ENCODE data around the gene TXNRD2. TPM values are rescaled to one million over a fixed set of nuclear protein-coding genes. Genes with fewer than 3 reads are reported as not detected.

Gene TXNRD2
- 24.2 and 47.3 TPM in 2 replicates for total RNA-seq

GRCh38 chr22:19941365-19942082, at the start of gene TXNRD2, which contains the start of gene COMT:
Gene TXNRD2 (minus strand): TSS chr22:19941818. CDS start chr22:19941803, 15 bp downstream.
Gene COMT (plus strand): TSS chr22:19941772. CDS start chr22:19962527, 20,755 bp downstream.

GRCh38 chr22:19854778-19855503, 86.7 kb downstream of the TXNRD2 start, which contains the start of the genes GNB1L and RTL10:
Gene GNB1L (minus strand): TSS chr22:19854874. CDS start chr22:19821355, 33,519 bp downstream.
Gene RTL10 (minus strand): TSS chr22:19854874. CDS start chr22:19852261, 2,613 bp downstream.

Other genes with a start within 250 kb of the TXNRD2 start
- gene SEPTIN5, start 227.3 kb downstream of the TXNRD2 start, total RNA-seq, result 6.4 and 11.3 TPM in 2 replicates
- gene GP1BB, start 218.3 kb downstream of the TXNRD2 start, total RNA-seq, result 1.8 and 2.4 TPM in 2 replicates
- not detected in 2 replicates for gene TBX1, start 181.0 kb downstream of the TXNRD2 start, total RNA-seq
- 11.2 and 16.8 TPM in 2 replicates for gene GNB1L, start 86.9 kb downstream of the TXNRD2 start, total RNA-seq
- gene RTL10, start 86.9 kb downstream of the TXNRD2 start, total RNA-seq, result 15.7 and 23.8 TPM in 2 replicates
- gene COMT, start within 50 bp of the TXNRD2 start, total RNA-seq, result 317 and 372 TPM in 2 replicates
- gene ARVCF, start 75.0 kb upstream of the TXNRD2 start, total RNA-seq, result 26.7 and 38.0 TPM in 2 replicates
- gene TANGO2, start 79.3 kb upstream of the TXNRD2 start, total RNA-seq, result 21.8 and 23.6 TPM in 2 replicates
- 18.1 and 20.2 TPM in 2 replicates for gene DGCR8, start 138.4 kb upstream of the TXNRD2 start, total RNA-seq
- gene RANBP1, start 174.3 kb upstream of the TXNRD2 start, total RNA-seq, result 149 and 754 TPM in 2 replicates
- gene TRMT2A, start 175.4 kb upstream of the TXNRD2 start, total RNA-seq, result 27.4 and 43.5 TPM in 2 replicates
- 37.8 and 46.1 TPM in 2 replicates for gene ZDHHC8, start 190.0 kb upstream of the TXNRD2 start, total RNA-seq
- 0.25 TPM in 1 of 2 replicates, not detected in the other for gene CCDC188, start 209.2 kb upstream of the TXNRD2 start, total RNA-seq